Measurements from ENCODE around the gene DPH3. TPM values are rescaled to one million over a fixed set of nuclear protein-coding genes. Genes with fewer than 3 reads are reported as not detected.

Gene DPH3
- total and polyA plus RNA-seq, 2 experiments from 2014 or later = 15.3 to 84.3 TPM

DNA sequence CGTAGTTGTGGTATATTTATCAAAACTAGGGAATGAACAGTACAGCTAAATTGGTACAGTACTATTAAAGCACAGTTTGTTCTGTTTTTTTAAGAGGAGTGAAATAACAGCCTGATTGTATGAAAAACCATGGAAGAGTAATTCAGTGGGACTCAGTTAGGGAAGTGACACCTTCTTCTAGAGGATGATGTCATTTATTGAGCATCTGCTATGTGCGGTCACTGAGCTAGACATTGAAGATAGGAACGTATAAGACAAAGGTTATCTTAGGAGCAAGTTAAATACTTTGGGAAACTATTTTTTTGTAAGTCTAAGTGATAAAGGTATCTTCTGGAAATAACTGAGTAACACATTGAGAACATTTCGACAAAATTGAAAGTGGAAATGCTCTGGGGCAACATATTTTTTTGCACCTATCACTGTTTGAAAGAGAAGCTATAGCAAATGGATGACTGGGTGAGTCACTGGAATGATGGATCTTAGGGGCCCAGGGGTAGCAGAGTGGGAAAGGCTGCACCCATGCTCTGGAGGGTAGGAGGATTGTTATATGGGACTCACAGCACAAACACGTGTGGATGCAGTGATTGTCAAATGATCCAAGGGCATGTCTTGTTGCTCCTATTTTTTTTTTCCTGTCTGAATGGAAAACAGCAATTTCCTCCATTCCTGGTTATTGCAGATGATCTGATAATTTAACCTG lies 43.2 kb upstream of the DPH3 start:
- no peak overlapping the region for H3K4me3 Mint-ChIP-seq
- Histone ChIP-seq H3F3A (replicated peaks; ENCODE audit: low read depth) (no peaks in the 10 kb centered on the region), H2AFZ (no peak overlapping the region), H3K27ac (ENCODE audit: low read depth) (no peak overlapping the region), H3K4me2 (no peak overlapping the region), H3K4me3 (no peak overlapping the region), H4K20me1 (replicated peaks; ENCODE audit: insufficient read depth) (no peaks in the 10 kb centered on the region), H3K79me2 (replicated peaks; ENCODE audit: insufficient read depth) (no peaks in the 10 kb centered on the region; the same call in 1 of the 2 replicates), H3K9me2 (ENCODE audit: insufficient read depth) (no peaks in the 10 kb centered on the region), H3K27me3 (ENCODE audit: insufficient read depth) (no peaks in the 10 kb centered on the region), H3K36me3 (ENCODE audit: insufficient read depth) (peaks cover 6% of the 10 kb centered on the region; the same call in 1 of the 2 replicates), H3K4me1 (ENCODE audit: insufficient read depth) (peaks cover 7% of the 10 kb centered on the region)
- no peak for ATAC-seq
- peaks cover 30% of the 10 kb centered on the region for H3K4me1 Mint-ChIP-seq
- TF ChIP-seq, protein P1, sequence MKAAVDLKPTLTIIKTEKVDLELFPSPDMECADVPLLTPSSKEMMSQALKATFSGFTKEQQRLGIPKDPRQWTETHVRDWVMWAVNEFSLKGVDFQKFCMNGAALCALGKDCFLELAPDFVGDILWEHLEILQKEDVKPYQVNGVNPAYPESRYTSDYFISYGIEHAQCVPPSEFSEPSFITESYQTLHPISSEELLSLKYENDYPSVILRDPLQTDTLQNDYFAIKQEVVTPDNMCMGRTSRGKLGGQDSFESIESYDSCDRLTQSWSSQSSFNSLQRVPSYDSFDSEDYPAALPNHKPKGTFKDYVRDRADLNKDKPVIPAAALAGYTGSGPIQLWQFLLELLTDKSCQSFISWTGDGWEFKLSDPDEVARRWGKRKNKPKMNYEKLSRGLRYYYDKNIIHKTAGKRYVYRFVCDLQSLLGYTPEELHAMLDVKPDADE (IDR thresholded peaks at IDR 0.05) = no peak
- TF ChIP-seq EZH2phosphoT487 (IDR thresholded peaks at IDR 0.05; ENCODE audit: unreplicated experiment) (no peak), ZNF331 (CRISPR knock-in tag; IDR thresholded peaks at IDR 0.05; ENCODE audit: low read depth) (no peak), CREB1 (CRISPR knock-in tag; IDR thresholded peaks at IDR 0.05; ENCODE audit: low read depth) (no peak), NANOG (IDR thresholded peaks at IDR 0.05; ENCODE audit: borderline replicate concordance) (no peak), EZH2 (IDR thresholded peaks at IDR 0.05; ENCODE audit: low read depth, unreplicated experiment) (no peak), JUNB (IDR thresholded peaks at IDR 0.05; ENCODE audit: unreplicated experiment) (no peak), ZNF114 (CRISPR knock-in tag; IDR thresholded peaks at IDR 0.05) (no peak), POLR2AphosphoS5 (IDR thresholded peaks at IDR 0.05; ENCODE audit: low read depth) (no peak), STAT1 (IDR thresholded peaks at IDR 0.05; ENCODE audit: unreplicated experiment) (no peak)
- TF ChIP-seq, protein P2, sequence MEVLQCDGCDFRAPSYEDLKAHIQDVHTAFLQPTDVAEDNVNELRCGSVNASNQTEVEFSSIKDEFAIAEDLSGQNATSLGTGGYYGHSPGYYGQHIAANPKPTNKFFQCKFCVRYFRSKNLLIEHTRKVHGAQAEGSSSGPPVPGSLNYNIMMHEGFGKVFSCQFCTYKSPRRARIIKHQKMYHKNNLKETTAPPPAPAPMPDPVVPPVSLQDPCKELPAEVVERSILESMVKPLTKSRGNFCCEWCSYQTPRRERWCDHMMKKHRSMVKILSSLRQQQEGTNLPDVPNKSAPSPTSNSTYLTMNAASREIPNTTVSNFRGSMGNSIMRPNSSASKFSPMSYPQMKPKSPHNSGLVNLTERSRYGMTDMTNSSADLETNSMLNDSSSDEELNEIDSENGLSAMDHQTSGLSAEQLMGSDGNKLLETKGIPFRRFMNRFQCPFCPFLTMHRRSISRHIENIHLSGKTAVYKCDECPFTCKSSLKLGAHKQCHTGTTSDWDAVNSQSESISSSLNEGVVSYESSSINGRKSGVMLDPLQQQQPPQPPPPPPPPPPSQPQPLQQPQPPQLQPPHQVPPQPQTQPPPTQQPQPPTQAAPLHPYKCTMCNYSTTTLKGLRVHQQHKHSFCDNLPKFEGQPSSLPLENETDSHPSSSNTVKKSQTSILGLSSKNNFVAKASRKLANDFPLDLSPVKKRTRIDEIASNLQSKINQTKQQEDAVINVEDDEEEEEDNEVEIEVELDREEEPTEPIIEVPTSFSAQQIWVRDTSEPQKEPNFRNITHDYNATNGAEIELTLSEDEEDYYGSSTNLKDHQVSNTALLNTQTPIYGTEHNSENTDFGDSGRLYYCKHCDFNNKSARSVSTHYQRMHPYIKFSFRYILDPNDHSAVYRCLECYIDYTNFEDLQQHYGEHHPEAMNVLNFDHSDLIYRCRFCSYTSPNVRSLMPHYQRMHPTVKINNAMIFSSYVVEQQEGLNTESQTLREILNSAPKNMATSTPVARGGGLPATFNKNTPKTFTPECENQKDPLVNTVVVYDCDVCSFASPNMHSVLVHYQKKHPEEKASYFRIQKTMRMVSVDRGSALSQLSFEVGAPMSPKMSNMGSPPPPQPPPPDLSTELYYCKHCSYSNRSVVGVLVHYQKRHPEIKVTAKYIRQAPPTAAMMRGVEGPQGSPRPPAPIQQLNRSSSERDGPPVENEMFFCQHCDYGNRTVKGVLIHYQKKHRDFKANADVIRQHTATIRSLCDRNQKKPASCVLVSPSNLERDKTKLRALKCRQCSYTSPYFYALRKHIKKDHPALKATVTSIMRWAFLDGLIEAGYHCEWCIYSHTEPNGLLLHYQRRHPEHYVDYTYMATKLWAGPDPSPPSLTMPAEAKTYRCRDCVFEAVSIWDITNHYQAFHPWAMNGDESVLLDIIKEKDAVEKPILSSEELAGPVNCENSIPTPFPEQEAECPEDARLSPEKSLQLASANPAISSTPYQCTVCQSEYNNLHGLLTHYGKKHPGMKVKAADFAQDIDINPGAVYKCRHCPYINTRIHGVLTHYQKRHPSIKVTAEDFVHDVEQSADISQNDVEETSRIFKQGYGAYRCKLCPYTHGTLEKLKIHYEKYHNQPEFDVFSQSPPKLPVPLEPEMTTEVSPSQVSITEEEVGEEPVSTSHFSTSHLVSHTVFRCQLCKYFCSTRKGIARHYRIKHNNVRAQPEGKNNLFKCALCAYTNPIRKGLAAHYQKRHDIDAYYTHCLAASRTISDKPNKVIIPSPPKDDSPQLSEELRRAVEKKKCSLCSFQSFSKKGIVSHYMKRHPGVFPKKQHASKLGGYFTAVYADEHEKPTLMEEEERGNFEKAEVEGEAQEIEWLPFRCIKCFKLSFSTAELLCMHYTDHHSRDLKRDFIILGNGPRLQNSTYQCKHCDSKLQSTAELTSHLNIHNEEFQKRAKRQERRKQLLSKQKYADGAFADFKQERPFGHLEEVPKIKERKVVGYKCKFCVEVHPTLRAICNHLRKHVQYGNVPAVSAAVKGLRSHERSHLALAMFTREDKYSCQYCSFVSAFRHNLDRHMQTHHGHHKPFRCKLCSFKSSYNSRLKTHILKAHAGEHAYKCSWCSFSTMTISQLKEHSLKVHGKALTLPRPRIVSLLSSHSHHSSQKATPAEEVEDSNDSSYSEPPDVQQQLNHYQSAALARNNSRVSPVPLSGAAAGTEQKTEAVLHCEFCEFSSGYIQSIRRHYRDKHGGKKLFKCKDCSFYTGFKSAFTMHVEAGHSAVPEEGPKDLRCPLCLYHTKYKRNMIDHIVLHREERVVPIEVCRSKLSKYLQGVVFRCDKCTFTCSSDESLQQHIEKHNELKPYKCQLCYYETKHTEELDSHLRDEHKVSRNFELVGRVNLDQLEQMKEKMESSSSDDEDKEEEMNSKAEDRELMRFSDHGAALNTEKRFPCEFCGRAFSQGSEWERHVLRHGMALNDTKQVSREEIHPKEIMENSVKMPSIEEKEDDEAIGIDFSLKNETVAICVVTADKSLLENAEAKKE (CRISPR knock-in tag; IDR thresholded peaks at IDR 0.05) = no peak
- TF ChIP-seq, protein P3, sequence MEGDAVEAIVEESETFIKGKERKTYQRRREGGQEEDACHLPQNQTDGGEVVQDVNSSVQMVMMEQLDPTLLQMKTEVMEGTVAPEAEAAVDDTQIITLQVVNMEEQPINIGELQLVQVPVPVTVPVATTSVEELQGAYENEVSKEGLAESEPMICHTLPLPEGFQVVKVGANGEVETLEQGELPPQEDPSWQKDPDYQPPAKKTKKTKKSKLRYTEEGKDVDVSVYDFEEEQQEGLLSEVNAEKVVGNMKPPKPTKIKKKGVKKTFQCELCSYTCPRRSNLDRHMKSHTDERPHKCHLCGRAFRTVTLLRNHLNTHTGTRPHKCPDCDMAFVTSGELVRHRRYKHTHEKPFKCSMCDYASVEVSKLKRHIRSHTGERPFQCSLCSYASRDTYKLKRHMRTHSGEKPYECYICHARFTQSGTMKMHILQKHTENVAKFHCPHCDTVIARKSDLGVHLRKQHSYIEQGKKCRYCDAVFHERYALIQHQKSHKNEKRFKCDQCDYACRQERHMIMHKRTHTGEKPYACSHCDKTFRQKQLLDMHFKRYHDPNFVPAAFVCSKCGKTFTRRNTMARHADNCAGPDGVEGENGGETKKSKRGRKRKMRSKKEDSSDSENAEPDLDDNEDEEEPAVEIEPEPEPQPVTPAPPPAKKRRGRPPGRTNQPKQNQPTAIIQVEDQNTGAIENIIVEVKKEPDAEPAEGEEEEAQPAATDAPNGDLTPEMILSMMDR (conservative IDR thresholded peaks at IDR 0.05; ENCODE audit: low read depth in 2 of 2) = no peak
- TF ChIP-seq, protein P4, sequence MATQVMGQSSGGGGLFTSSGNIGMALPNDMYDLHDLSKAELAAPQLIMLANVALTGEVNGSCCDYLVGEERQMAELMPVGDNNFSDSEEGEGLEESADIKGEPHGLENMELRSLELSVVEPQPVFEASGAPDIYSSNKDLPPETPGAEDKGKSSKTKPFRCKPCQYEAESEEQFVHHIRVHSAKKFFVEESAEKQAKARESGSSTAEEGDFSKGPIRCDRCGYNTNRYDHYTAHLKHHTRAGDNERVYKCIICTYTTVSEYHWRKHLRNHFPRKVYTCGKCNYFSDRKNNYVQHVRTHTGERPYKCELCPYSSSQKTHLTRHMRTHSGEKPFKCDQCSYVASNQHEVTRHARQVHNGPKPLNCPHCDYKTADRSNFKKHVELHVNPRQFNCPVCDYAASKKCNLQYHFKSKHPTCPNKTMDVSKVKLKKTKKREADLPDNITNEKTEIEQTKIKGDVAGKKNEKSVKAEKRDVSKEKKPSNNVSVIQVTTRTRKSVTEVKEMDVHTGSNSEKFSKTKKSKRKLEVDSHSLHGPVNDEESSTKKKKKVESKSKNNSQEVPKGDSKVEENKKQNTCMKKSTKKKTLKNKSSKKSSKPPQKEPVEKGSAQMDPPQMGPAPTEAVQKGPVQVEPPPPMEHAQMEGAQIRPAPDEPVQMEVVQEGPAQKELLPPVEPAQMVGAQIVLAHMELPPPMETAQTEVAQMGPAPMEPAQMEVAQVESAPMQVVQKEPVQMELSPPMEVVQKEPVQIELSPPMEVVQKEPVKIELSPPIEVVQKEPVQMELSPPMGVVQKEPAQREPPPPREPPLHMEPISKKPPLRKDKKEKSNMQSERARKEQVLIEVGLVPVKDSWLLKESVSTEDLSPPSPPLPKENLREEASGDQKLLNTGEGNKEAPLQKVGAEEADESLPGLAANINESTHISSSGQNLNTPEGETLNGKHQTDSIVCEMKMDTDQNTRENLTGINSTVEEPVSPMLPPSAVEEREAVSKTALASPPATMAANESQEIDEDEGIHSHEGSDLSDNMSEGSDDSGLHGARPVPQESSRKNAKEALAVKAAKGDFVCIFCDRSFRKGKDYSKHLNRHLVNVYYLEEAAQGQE (IDR thresholded peaks at IDR 0.05; ENCODE audit: unreplicated experiment) = no peak
- no peak overlapping the region for H3K27ac Mint-ChIP-seq
- no peaks in the 10 kb centered on the region for H3K9me3 Mint-ChIP-seq
- peaks cover 28% of the 10 kb centered on the region for H3K36me3 Mint-ChIP-seq (ENCODE audit: low read depth)
- no peak for DNase-seq (ENCODE audit: low spot score)
- peaks cover 3% of the 10 kb centered on the region for H3K27me3 Mint-ChIP-seq (ENCODE audit: insufficient read depth, low read depth, poor library complexity)
